Keratinocyte (primary cell): ENCODE measurements around the gene CTPS2.

Experiments used
- EZH2 ChIP-seq: IDR thresholded peaks from one replicate; pipeline ENCODE4 v1.6.1; 2012; ENCODE audit warnings: inconsistent platforms, mild to moderate bottlenecking, low read length, moderate library complexity
- TF ChIP-seq, protein P1 (sequence below), 3 experiments: IDR thresholded peaks in 1 of 3; conservative IDR thresholded peaks in 1 of 3; optimal IDR thresholded peaks in 1 of 3; 2 replicates in 2 of 3; 3 replicates in 1 of 3; pipeline versions ENCODE3 to v1.5.1; 2011; ENCODE audit warnings: low read length in 3 of 3, mild to moderate bottlenecking in 3 of 3, moderate library complexity in 2 of 3, control low read depth in 1 of 3, inconsistent platforms in 1 of 3; ENCODE audit not compliant: insufficient read depth in 2 of 3; ENCODE audit errors: extremely low read depth in 1 of 3

DNA sequence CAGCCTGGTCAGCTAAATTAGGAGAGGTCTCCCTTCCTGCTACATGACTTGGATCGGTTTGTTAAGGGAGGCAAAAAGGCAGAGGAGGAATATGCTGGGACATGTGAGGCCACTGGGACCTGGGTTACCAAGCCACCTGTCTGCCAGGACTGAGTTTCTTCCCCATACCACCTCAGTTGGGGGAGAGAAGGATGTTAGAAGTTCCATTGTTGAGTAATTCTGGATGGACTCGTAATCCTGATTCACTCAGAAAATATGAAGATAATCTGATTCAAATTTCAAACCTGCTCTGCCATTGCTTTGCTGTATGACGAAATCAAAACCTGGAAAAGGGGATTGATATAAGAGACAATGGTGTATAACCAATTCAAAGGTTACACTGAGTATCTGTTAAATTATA lies 159.9 kb downstream of the CTPS2 start:
- TF ChIP-seq, protein P1, sequence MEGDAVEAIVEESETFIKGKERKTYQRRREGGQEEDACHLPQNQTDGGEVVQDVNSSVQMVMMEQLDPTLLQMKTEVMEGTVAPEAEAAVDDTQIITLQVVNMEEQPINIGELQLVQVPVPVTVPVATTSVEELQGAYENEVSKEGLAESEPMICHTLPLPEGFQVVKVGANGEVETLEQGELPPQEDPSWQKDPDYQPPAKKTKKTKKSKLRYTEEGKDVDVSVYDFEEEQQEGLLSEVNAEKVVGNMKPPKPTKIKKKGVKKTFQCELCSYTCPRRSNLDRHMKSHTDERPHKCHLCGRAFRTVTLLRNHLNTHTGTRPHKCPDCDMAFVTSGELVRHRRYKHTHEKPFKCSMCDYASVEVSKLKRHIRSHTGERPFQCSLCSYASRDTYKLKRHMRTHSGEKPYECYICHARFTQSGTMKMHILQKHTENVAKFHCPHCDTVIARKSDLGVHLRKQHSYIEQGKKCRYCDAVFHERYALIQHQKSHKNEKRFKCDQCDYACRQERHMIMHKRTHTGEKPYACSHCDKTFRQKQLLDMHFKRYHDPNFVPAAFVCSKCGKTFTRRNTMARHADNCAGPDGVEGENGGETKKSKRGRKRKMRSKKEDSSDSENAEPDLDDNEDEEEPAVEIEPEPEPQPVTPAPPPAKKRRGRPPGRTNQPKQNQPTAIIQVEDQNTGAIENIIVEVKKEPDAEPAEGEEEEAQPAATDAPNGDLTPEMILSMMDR (optimal IDR thresholded peaks at IDR 0.05 in 1 of 3, IDR thresholded peaks at IDR 0.05 in 1 of 3, conservative IDR thresholded peaks at IDR 0.05 in 1 of 3; ENCODE audit: extremely low read depth in 1 of 3, insufficient read depth in 2 of 3, low read length in 3 of 3), result no peak
- TF ChIP-seq EZH2, result no peak
